Measurements from ENCODE around the gene KATNAL2. TPM values are rescaled to one million over a fixed set of nuclear protein-coding genes. Genes with fewer than 3 reads are reported as not detected.

Gene KATNAL2
- total and polyA plus RNA-seq, 7 donors: 0.19 to 1.7 (median 0.30) TPM

DNA sequence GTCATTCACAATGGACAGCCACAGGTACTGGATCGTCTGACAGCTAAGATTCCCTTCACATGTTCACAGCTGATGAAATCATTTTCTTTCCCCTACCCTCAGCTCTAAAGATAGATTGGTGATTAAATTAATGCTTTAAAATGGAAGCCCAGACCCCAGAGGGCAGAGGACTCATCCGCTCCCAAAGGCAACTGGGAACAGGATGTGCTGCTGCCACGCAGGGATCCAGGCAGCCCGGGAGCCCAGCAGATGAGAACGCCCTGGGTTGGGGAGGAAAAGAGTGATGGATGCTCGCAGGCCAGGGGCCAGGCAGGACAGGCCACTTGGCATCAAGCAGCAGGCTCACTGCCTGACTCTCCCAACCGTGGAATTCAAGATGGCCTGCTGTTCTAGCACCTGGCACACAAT lies 191.6 kb downstream of the KATNAL2 start:
- WGBS, 3 donors: 30 to 56% (median 50%) methylated on average over 7 of the region's 7 CpGs
- Histone ChIP-seq H3K27me3 (ENCODE audit: insufficient read depth in 3 of 3, low read length in 2 of 3) (no peaks in the 10 kb centered on the region), H3K36me3 (ENCODE audit: insufficient read depth in 1 of 2, low read depth in 1 of 2) (peaks cover 14 to 84% of the 10 kb centered on the region in 2 donors), H3K4me3 (no peak overlapping the region), H3K27ac (peak overlapping the region; percentile 47), H3K9me3 (no peaks in the 10 kb centered on the region), H3K4me1 (peaks cover 8% of the 10 kb centered on the region)
- ATAC-seq (peak; percentile 72 to 94 (median 91)), DNase-seq (peak; percentile 23 to 67)
- intact Hi-C loops (cut with DNase I): no loop called here
- TF ChIP-seq, protein P1, sequence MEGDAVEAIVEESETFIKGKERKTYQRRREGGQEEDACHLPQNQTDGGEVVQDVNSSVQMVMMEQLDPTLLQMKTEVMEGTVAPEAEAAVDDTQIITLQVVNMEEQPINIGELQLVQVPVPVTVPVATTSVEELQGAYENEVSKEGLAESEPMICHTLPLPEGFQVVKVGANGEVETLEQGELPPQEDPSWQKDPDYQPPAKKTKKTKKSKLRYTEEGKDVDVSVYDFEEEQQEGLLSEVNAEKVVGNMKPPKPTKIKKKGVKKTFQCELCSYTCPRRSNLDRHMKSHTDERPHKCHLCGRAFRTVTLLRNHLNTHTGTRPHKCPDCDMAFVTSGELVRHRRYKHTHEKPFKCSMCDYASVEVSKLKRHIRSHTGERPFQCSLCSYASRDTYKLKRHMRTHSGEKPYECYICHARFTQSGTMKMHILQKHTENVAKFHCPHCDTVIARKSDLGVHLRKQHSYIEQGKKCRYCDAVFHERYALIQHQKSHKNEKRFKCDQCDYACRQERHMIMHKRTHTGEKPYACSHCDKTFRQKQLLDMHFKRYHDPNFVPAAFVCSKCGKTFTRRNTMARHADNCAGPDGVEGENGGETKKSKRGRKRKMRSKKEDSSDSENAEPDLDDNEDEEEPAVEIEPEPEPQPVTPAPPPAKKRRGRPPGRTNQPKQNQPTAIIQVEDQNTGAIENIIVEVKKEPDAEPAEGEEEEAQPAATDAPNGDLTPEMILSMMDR (IDR thresholded peaks at IDR 0.05): no peak

DNA sequence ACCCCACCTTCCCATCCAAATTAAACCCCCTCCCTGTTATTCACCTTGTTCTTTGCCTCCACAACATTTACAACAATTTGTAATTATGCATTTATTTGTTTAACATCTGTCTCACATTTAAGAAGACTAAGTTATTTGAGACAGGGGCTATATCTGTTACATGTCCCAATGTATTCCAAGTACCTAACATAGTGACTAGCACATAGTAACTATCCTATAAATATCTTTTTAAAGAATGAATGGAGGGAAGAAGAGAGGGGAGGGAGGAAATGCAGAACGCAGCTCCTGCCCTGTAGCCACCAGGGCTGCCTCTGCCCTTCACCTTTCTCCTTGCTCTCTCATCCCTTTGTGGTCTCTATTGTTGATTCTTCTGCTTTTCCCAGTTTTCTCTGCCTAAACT lies 192.3 kb downstream of the KATNAL2 start:
- whole genome bisulfite sequencing, 3 donors: 17 to 33% (median 27%) methylated on average over 1 of the region's 1 CpG
- Histone ChIP-seq H3K4me3 (no peak overlapping the region), H3K27me3 (ENCODE audit: insufficient read depth in 3 of 3, low read length in 2 of 3) (no peaks in the 10 kb centered on the region), H3K27ac (peak overlapping the region; percentile 47), H3K4me1 (peaks cover 8% of the 10 kb centered on the region), H3K36me3 (ENCODE audit: insufficient read depth in 1 of 2, low read depth in 1 of 2) (peaks cover 14 to 84% of the 10 kb centered on the region in 2 donors), H3K9me3 (no peaks in the 10 kb centered on the region)
- TF ChIP-seq, protein P1 (IDR thresholded peaks at IDR 0.05): no peak
- DNase-seq: no peak
- ATAC-seq: peak; percentile 40 to 76 (median 54)
- intact Hi-C loops (cut with DNase I): no loop called here

DNA sequence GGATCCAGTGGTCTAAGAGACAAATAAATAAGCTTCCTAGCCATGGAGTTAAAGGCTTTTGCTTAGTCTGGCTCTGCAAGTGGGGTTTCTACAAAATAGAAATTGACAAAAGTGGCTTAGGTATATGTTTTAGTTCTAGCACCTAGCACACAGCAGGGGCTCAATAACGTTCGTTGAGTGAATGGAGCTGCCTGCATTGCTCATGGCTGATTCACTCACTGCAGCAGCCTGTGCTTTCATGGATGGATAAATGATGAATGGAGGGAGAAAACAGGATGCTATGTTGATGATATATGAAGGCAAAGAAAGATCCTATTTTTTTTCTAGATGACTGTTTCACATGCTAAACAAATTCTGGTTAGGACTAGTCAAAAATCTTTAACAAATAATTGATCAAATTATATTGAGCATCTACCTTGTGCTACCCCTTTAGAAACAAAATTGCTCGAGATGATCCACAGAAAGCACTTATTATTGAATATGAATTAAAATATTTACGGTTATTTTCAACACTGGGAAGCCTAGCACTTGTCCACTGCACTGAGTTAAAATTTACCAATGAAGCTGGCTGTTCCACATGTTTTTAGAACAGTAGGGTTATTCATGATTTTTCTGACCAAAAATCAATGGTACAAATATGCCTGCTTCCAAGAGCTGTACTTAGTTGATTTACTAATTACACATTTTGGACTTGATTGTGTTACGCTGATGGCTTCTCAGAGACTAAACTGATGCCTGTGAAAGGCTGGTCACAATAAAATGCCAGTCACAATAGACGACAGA lies 193.3 kb downstream of the KATNAL2 start:
- no peak overlapping the region for H3K4me3 ChIP-seq
- intact Hi-C loops (cut with DNase I): no loop called here
- ATAC-seq: no peak
- H3K9me3 ChIP-seq: no peaks in the 10 kb centered on the region
- TF ChIP-seq, protein P1 (IDR thresholded peaks at IDR 0.05): no peak
- peaks cover 14 to 84% of the 10 kb centered on the region in 2 donors for H3K36me3 ChIP-seq (ENCODE audit: insufficient read depth in 1 of 2, low read depth in 1 of 2)
- DNase-seq: no peak
- H3K27ac ChIP-seq: no peak overlapping the region
- no peaks in the 10 kb centered on the region for H3K27me3 ChIP-seq (ENCODE audit: insufficient read depth in 3 of 3, low read length in 2 of 3)
- peaks cover 8% of the 10 kb centered on the region for H3K4me1 ChIP-seq
- WGBS, 3 donors: 87 to 92% (median 92%) methylated on average over 6 of the region's 6 CpGs

DNA sequence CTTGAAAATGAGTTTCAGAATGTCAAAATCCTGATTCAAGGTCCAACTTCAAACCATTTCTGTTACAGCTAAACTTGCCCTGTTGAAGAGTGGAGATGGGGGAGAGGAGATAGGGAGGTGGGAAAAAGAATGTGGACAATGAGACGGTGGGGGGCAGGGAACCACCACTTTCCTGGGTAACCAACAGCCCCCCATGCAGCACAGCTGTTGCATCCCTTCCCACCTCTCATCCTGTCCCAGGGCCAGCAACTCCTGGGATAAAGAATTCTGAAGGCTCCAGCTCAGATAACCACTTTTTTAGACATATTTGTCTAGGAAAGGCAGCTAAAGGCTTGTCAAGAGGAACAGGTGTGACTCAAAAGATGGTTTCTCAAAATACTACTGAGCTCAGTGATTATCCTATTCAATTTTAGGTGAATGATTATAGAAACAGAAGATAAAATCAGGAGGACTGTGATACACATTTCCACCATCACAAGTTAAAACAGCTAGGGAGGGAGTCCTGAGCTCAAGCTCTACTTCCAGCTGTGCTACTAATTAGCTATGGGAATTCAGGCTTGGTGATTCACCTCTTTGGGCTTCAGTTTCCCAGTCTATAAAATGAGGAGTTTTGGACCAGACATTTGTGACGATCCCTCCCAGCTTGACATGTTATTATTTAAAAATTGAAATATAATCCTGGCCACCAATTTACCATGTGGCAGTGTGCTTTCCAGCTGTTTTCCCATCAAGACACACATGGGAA lies 196.6 kb downstream of the KATNAL2 start:
- intact Hi-C loops (cut with DNase I): no loop called here
- Histone ChIP-seq H3K4me3 (no peak overlapping the region), H3K27ac (no peak overlapping the region), H3K4me1 (peaks cover 8% of the 10 kb centered on the region), H3K36me3 (ENCODE audit: insufficient read depth in 1 of 2, low read depth in 1 of 2) (peaks cover 5 to 58% of the 10 kb centered on the region in 2 donors), H3K27me3 (ENCODE audit: insufficient read depth in 3 of 3, low read length in 2 of 3) (no peaks in the 10 kb centered on the region), H3K9me3 (no peaks in the 10 kb centered on the region)
- ATAC-seq (no peak), DNase-seq (no peak)
- TF ChIP-seq, protein P1 (IDR thresholded peaks at IDR 0.05): no peak
- WGBS, 3 donors: 75 to 84% (median 81%) methylated on average over 2 of the region's 2 CpGs

All from psoas muscle (tissue), 8 donors.